ENCODE data around the gene RALY. TPM values are rescaled to one million over a fixed set of nuclear protein-coding genes. Genes with fewer than 3 reads are reported as not detected.
A peak's percentile ranks its signal among the peaks of the same experiment; 100 is the strongest.

RALY gene
- total RNA-seq, 1 donor from 2014 or later, result 147 TPM

GRCh38 chr20:33971147-33971975 lies 22.4 kb upstream of the RALY start:
- intact Hi-C loops (cut with micrococcal nuclease), result no loop called here
- H3K4me1 Mint-ChIP-seq (ENCODE audit: low read depth), result no peaks in the 10 kb centered on the region
- peaks cover 5% of the 10 kb centered on the region for H3K27me3 Mint-ChIP-seq (ENCODE audit: insufficient read depth)
- H3K4me3 Mint-ChIP-seq, result no peak overlapping the region
- H3K27ac Mint-ChIP-seq, result no peak overlapping the region
- no peaks in the 10 kb centered on the region for H3K36me3 Mint-ChIP-seq (ENCODE audit: low read depth)
- no peak for DNase-seq (ENCODE audit: low spot score)
- no peaks in the 10 kb centered on the region for H3K9me3 Mint-ChIP-seq

GRCh38 chr20:33976959-33977358 lies 16.8 kb upstream of the RALY start:
- no peaks in the 10 kb centered on the region for H3K36me3 Mint-ChIP-seq (ENCODE audit: low read depth)
- H3K9me3 Mint-ChIP-seq, result no peaks in the 10 kb centered on the region
- DNase-seq (ENCODE audit: low spot score), result no peak
- H3K27me3 Mint-ChIP-seq (ENCODE audit: insufficient read depth), result peaks cover 24% of the 10 kb centered on the region
- H3K4me3 Mint-ChIP-seq, result no peak overlapping the region
- no peaks in the 10 kb centered on the region for H3K4me1 Mint-ChIP-seq (ENCODE audit: low read depth)
- intact Hi-C loops (cut with micrococcal nuclease), result no loop called here
- H3K27ac Mint-ChIP-seq, result no peak overlapping the region

- Mint-ChIP-seq H3K27ac (no peak overlapping the region), H3K9me3 (no peaks in the 10 kb centered on the region), H3K36me3 (ENCODE audit: low read depth) (no peaks in the 10 kb centered on the region), H3K27me3 (ENCODE audit: insufficient read depth) (peaks cover 24% of the 10 kb centered on the region), H3K4me3 (no peak overlapping the region), H3K4me1 (ENCODE audit: low read depth) (no peaks in the 10 kb centered on the region)
- DNase-seq (ENCODE audit: low spot score), result no peak
- intact Hi-C loops (cut with micrococcal nuclease), result no loop called here
These were observed 16.2 kb upstream of the RALY start for GRCh38 chr20:33977535-33977934.

GRCh38 chr20:33979094-33979493 lies 14.6 kb upstream of the RALY start:
- no peaks in the 10 kb centered on the region for H3K9me3 Mint-ChIP-seq
- H3K36me3 Mint-ChIP-seq (ENCODE audit: low read depth), result no peaks in the 10 kb centered on the region
- intact Hi-C loops (cut with micrococcal nuclease), result no loop called here
- H3K4me1 Mint-ChIP-seq (ENCODE audit: low read depth), result no peaks in the 10 kb centered on the region
- DNase-seq (ENCODE audit: low spot score), result no peak
- peaks cover 26% of the 10 kb centered on the region for H3K27me3 Mint-ChIP-seq (ENCODE audit: insufficient read depth)
- no peak overlapping the region for H3K4me3 Mint-ChIP-seq
- H3K27ac Mint-ChIP-seq, result no peak overlapping the region

GRCh38 chr20:33981347-33981746 lies 12.4 kb upstream of the RALY start:
- no peak overlapping the region for H3K27ac Mint-ChIP-seq
- H3K36me3 Mint-ChIP-seq (ENCODE audit: low read depth), result no peaks in the 10 kb centered on the region
- no peak for DNase-seq (ENCODE audit: low spot score)
- intact Hi-C loops (cut with micrococcal nuclease), result no loop called here
- no peak overlapping the region for H3K4me3 Mint-ChIP-seq
- H3K4me1 Mint-ChIP-seq (ENCODE audit: low read depth), result no peaks in the 10 kb centered on the region
- no peaks in the 10 kb centered on the region for H3K9me3 Mint-ChIP-seq
- H3K27me3 Mint-ChIP-seq (ENCODE audit: insufficient read depth), result peaks cover 28% of the 10 kb centered on the region

- Mint-ChIP-seq H3K27ac (no peak overlapping the region), H3K36me3 (ENCODE audit: low read depth) (no peaks in the 10 kb centered on the region), H3K4me1 (ENCODE audit: low read depth) (no peaks in the 10 kb centered on the region), H3K27me3 (ENCODE audit: insufficient read depth) (peaks cover 25% of the 10 kb centered on the region), H3K9me3 (no peaks in the 10 kb centered on the region), H3K4me3 (no peak overlapping the region)
- DNase-seq (ENCODE audit: low spot score), result no peak
- intact Hi-C loops (cut with micrococcal nuclease), result no loop called here
These were observed 11.7 kb upstream of the RALY start for GRCh38 chr20:33981964-33982363.

- Mint-ChIP-seq H3K4me3 (no peak overlapping the region), H3K27me3 (ENCODE audit: insufficient read depth) (peaks cover 19% of the 10 kb centered on the region), H3K27ac (no peak overlapping the region), H3K9me3 (no peaks in the 10 kb centered on the region), H3K36me3 (ENCODE audit: low read depth) (no peaks in the 10 kb centered on the region), H3K4me1 (ENCODE audit: low read depth) (no peaks in the 10 kb centered on the region)
- intact Hi-C loops (cut with micrococcal nuclease), result no loop called here
- DNase-seq (ENCODE audit: low spot score), result no peak
These were observed 10.3 kb upstream of the RALY start for GRCh38 chr20:33983371-33983770.

GRCh38 chr20:33984182-33984719 lies 9.5 kb upstream of the RALY start:
- intact Hi-C loops (cut with micrococcal nuclease), result no loop called here
- H3K27me3 Mint-ChIP-seq (ENCODE audit: insufficient read depth), result peaks cover 15% of the 10 kb centered on the region
- H3K4me3 Mint-ChIP-seq, result no peak overlapping the region
- no peak for DNase-seq (ENCODE audit: low spot score)
- H3K36me3 Mint-ChIP-seq (ENCODE audit: low read depth), result no peaks in the 10 kb centered on the region
- H3K4me1 Mint-ChIP-seq (ENCODE audit: low read depth), result no peaks in the 10 kb centered on the region
- no peaks in the 10 kb centered on the region for H3K9me3 Mint-ChIP-seq
- H3K27ac Mint-ChIP-seq, result no peak overlapping the region

GRCh38 chr20:33985280-33985679 lies 8.4 kb upstream of the RALY start:
- no peak overlapping the region for H3K4me3 Mint-ChIP-seq
- H3K9me3 Mint-ChIP-seq, result no peaks in the 10 kb centered on the region
- H3K36me3 Mint-ChIP-seq (ENCODE audit: low read depth), result peaks cover 3% of the 10 kb centered on the region
- H3K27ac Mint-ChIP-seq, result no peak overlapping the region
- DNase-seq (ENCODE audit: low spot score), result no peak
- peaks cover 9% of the 10 kb centered on the region for H3K27me3 Mint-ChIP-seq (ENCODE audit: insufficient read depth)
- intact Hi-C loops (cut with micrococcal nuclease), result no loop called here
- peaks cover 5% of the 10 kb centered on the region for H3K4me1 Mint-ChIP-seq (ENCODE audit: low read depth)

- Mint-ChIP-seq H3K4me1 (ENCODE audit: low read depth) (peaks cover 10% of the 10 kb centered on the region), H3K27ac (no peak overlapping the region), H3K27me3 (ENCODE audit: insufficient read depth) (peaks cover 9% of the 10 kb centered on the region), H3K36me3 (ENCODE audit: low read depth) (peaks cover 3% of the 10 kb centered on the region), H3K9me3 (no peaks in the 10 kb centered on the region), H3K4me3 (no peak overlapping the region)
- intact Hi-C loops (cut with micrococcal nuclease), result no loop called here
- DNase-seq (ENCODE audit: low spot score), result no peak
These were observed 7.9 kb upstream of the RALY start for GRCh38 chr20:33985830-33986229.

- peaks cover 3% of the 10 kb centered on the region for H3K36me3 Mint-ChIP-seq (ENCODE audit: low read depth)
- H3K4me1 Mint-ChIP-seq (ENCODE audit: low read depth), result peaks cover 17% of the 10 kb centered on the region
- intact Hi-C loops (cut with micrococcal nuclease), result no loop called here
- DNase-seq (ENCODE audit: low spot score), result no peak
- H3K27me3 Mint-ChIP-seq (ENCODE audit: insufficient read depth), result peaks cover 9% of the 10 kb centered on the region
- H3K27ac Mint-ChIP-seq, result no peak overlapping the region
- H3K4me3 Mint-ChIP-seq, result no peak overlapping the region
- H3K9me3 Mint-ChIP-seq, result no peaks in the 10 kb centered on the region
These were observed 7.0 kb upstream of the RALY start for GRCh38 chr20:33986560-33987216.

- H3K4me1 Mint-ChIP-seq (ENCODE audit: low read depth), result peaks cover 30% of the 10 kb centered on the region
- DNase-seq (ENCODE audit: low spot score), result no peak
- H3K27ac Mint-ChIP-seq, result no peak overlapping the region
- H3K36me3 Mint-ChIP-seq (ENCODE audit: low read depth), result peaks cover 3% of the 10 kb centered on the region
- peak overlapping the region; percentile 25 for H3K4me3 Mint-ChIP-seq
- peaks cover 3% of the 10 kb centered on the region for H3K27me3 Mint-ChIP-seq (ENCODE audit: insufficient read depth)
- intact Hi-C loops (cut with micrococcal nuclease), result loop anchor here (5.0 to 10.0 kb wide), 7 partner anchors 268 to 1785 kb away; partner anchors contain the start of genes DYNLRB1, E2F1, ERGIC3 and ITCH
- no peaks in the 10 kb centered on the region for H3K9me3 Mint-ChIP-seq
These were observed 3.6 kb upstream of the RALY start for GRCh38 chr20:33990075-33990474.

GRCh38 chr20:33991502-33991901 lies 2.2 kb upstream of the RALY start:
- intact Hi-C loops (cut with micrococcal nuclease), result loop anchor here (5.0 to 10.0 kb wide), 7 partner anchors 269 to 1787 kb away; partner anchors contain the start of genes DYNLRB1, E2F1, ERGIC3 and ITCH
- H3K4me3 Mint-ChIP-seq, result peak overlapping the region; percentile 88
- no peaks in the 10 kb centered on the region for H3K9me3 Mint-ChIP-seq
- peaks cover 3% of the 10 kb centered on the region for H3K36me3 Mint-ChIP-seq (ENCODE audit: low read depth)
- peaks cover 42% of the 10 kb centered on the region for H3K4me1 Mint-ChIP-seq (ENCODE audit: low read depth)
- H3K27me3 Mint-ChIP-seq (ENCODE audit: insufficient read depth), result peaks cover 3% of the 10 kb centered on the region
- H3K27ac Mint-ChIP-seq, result no peak overlapping the region
- no peak for DNase-seq (ENCODE audit: low spot score)
